Endothelial cell of umbilical vein (primary cell): ENCODE results near the gene TNFRSF8. TPM values are rescaled to one million over a fixed set of nuclear protein-coding genes. Genes with fewer than 3 reads are reported as not detected.

Source experiments
- BruUV-seq: library from RNA; stranded (reverse); fragments of 400-500 nt; replicated peaks from 2 replicates; lab custom pipeline; 2021; lab: Mats Ljungman, UMichigan
- CTCF ChIA-PET: fragments of 300-600, 350-600 bp; sonication (Branson Sonifier 250); formaldehyde crosslinking; loops from one replicate; lab custom pipeline; 2021; ENCODE audit warnings: antibody characterized with exemption, inconsistent platforms; lab: Charles Lee
- POLR2A ChIA-PET: fragments of 300-600, 350-600 bp; sonication (Branson Sonifier 250); formaldehyde crosslinking; loops from one replicate; lab custom pipeline; 2021; ENCODE audit warnings: antibody characterized with exemption, inconsistent platforms; lab: Charles Lee
- DNase-seq: peaks from one replicate; pipeline ENCODE4 v3.0.0-alpha.2; 2011; ENCODE audit warnings: low read depth, low spot score
- FAIRE-seq: peaks from 2 replicates; lab custom pipeline; 2011; peaks lifted over from hg19 to GRCh38; lab: Jason Lieb, UNC
- H2AFZ ChIP-seq: 2 replicates; pipeline ENCODE4 v1.6.0; 2012; ENCODE audit warnings: low read depth, low read length, control low read depth, inconsistent platforms
- H3K27ac ChIP-seq: 2 replicates; pipeline ENCODE4 v1.5.1; 2011; ENCODE audit warnings: low read depth, mild to moderate bottlenecking, control low read depth, low read length, moderate library complexity; ENCODE audit not compliant: insufficient read depth
- H3K27me3 ChIP-seq, 2 experiments: 2 replicates each; pipeline versions ENCODE4 v1.6.0 to v1.6.1; 2011; ENCODE audit warnings: low read length in 2 of 2, mixed read lengths in 1 of 2; ENCODE audit not compliant: control insufficient read depth in 2 of 2, insufficient read depth in 2 of 2
- H3K36me3 ChIP-seq, 2 experiments: 2 replicates in 1 of 2; 3 replicates in 1 of 2; pipeline ENCODE4 v1.5.1; 2011; ENCODE audit warnings: low read length in 2 of 2, mild to moderate bottlenecking in 1 of 2, moderate library complexity in 1 of 2; ENCODE audit not compliant: control insufficient read depth in 2 of 2, insufficient read depth in 2 of 2; ENCODE audit errors: extremely low read depth in 1 of 2
- H3K4me1 ChIP-seq: 3 replicates; pipeline ENCODE4 v1.5.1; 2011; ENCODE audit warnings: mild to moderate bottlenecking, low read length; ENCODE audit not compliant: control insufficient read depth, insufficient read depth; ENCODE audit errors: extremely low read depth
- H3K4me2 ChIP-seq: 2 replicates; pipeline ENCODE4 v1.6.1; 2011; ENCODE audit warnings: low read length, control low read depth, mixed read lengths; ENCODE audit not compliant: insufficient read depth
- H3K4me3 ChIP-seq, 3 experiments: fragments of 200-600 bp in 1 of 3; sonication (generic), shearing (Covaris generic) in 1 of 3; replicated peaks in 1 of 3; 2 replicates each; pipeline ENCODE4 v1.5.1; 2011 to 2016; ENCODE audit warnings: control low read depth in 3 of 3, low read length in 3 of 3, mild to moderate bottlenecking in 2 of 3, inconsistent platforms in 1 of 3, low read depth in 1 of 3, moderate library complexity in 1 of 3; ENCODE audit not compliant: insufficient read depth in 1 of 3
- H3K79me2 ChIP-seq: 2 replicates; pipeline ENCODE4 v1.6.0; 2012; ENCODE audit warnings: low read length, inconsistent platforms; ENCODE audit not compliant: control insufficient read depth, insufficient read depth
- H3K9ac ChIP-seq: replicated peaks from 2 replicates; pipeline ENCODE3; 2011; ENCODE audit warnings: low read length, control low read depth; ENCODE audit not compliant: insufficient read depth; ENCODE audit errors: extremely low read depth
- H3K9me1 ChIP-seq: replicated peaks from 3 replicates; pipeline ENCODE4 v1.6.0; 2011; ENCODE audit warnings: mild to moderate bottlenecking, low read length; ENCODE audit not compliant: control insufficient read depth, insufficient read depth; ENCODE audit errors: extremely low read depth
- H3K9me3 ChIP-seq: replicated peaks from 2 replicates; pipeline ENCODE4 v1.5.1; 2012; ENCODE audit warnings: low read length, inconsistent platforms; ENCODE audit not compliant: control insufficient read depth, insufficient read depth
- H4K20me1 ChIP-seq: replicated peaks from 2 replicates; pipeline ENCODE3; 2011; ENCODE audit warnings: mild to moderate bottlenecking, low read length; ENCODE audit not compliant: control insufficient read depth, insufficient read depth; ENCODE audit errors: extremely low read depth
- CTCF ChIP-seq, 2 donors: IDR thresholded peaks; 1 replicate in 1 of 2; 2 replicates in 1 of 2; pipeline ENCODE4 v1.5.1; 2011; ENCODE audit warnings: low read length in 2 of 2, mild to moderate bottlenecking in 2 of 2, moderate library complexity in 2 of 2, control low read depth in 1 of 2, inconsistent platforms in 1 of 2, low read depth in 1 of 2; ENCODE audit not compliant: insufficient read depth in 1 of 2; ENCODE audit errors: extremely low read depth in 1 of 2
- EZH2 ChIP-seq: IDR thresholded peaks from 2 replicates; pipeline ENCODE4 v1.6.1; 2012; ENCODE audit warnings: borderline replicate concordance, low read depth, mild to moderate bottlenecking, moderate library complexity, low read length, inconsistent platforms; ENCODE audit not compliant: severe bottlenecking
- FOS ChIP-seq: IDR thresholded peaks from 2 replicates; pipeline ENCODE4 v1.6.1; 2011; ENCODE audit warnings: mild to moderate bottlenecking, low read length, moderate library complexity, borderline replicate concordance; ENCODE audit not compliant: insufficient read depth
- GATA2 ChIP-seq: IDR thresholded peaks from 2 replicates; pipeline ENCODE4 v1.7.0; 2011; ENCODE audit warnings: low read depth, mild to moderate bottlenecking, moderate library complexity, mixed read lengths, low read length; ENCODE audit not compliant: insufficient read length, insufficient read depth
- JUN ChIP-seq: IDR thresholded peaks from 2 replicates; pipeline ENCODE4 v1.6.1; 2011; ENCODE audit warnings: borderline replicate concordance, low read depth; ENCODE audit not compliant: insufficient read length, insufficient read depth
- MAX ChIP-seq: IDR thresholded peaks from 2 replicates; pipeline ENCODE4 v1.6.1; 2011; ENCODE audit not compliant: insufficient read depth, insufficient read length
- POLR2A ChIP-seq: IDR thresholded peaks from 2 replicates; pipeline ENCODE4 v1.6.1; 2012; ENCODE audit warnings: low read depth, mild to moderate bottlenecking, control low read depth, low read length
- dilution Hi-C: fragments of 300-500 bp; cut with MboI; formaldehyde crosslinking; loops from one replicate; pipeline ENCODE4 v1.15.0; 2019; ENCODE audit warnings: low sequenced_read_pairs; ENCODE audit not compliant: extremely low pct_ligation_motif_present
- intact Hi-C: fragments of 100-400 bp; cut with micrococcal nuclease; formaldehyde crosslinking; loops from one replicate; pipeline ENCODE4 v1.10.0; 2022
- polyA plus RNA-seq, 4 experiments: library from polyadenylated mRNA; depleted of rRNA in 3 of 4; stranded (reverse) in 3 of 4; unstranded in 1 of 4; fragments of >200 nt; gene quantifications; 2 replicates each; pipeline versions ENCODE4 v1.2.1 to v1.2.3, GENCODE V29; 2011 to 2012; ENCODE audit warnings: missing spikeins in 1 of 4
- total RNA-seq: library from RNA; stranded (reverse); gene quantifications from 2 replicates; pipeline ENCODE4 v1.2.3, GENCODE V29; 2021

TNFRSF8 gene
- total and polyA plus RNA-seq, 2 donors (not counting 3 experiments of a cell fraction or from before 2014, with no cell fraction given), result 0.47 TPM; not detected in 1

GRCh38 chr1:12181568-12181967 lies 118.5 kb downstream of the TNFRSF8 start:
- H3K9me3 ChIP-seq, result no peaks in the 10 kb centered on the region
- H3K9ac ChIP-seq, result no peak overlapping the region
- H3K79me2 ChIP-seq, result peaks cover 9% of the 10 kb centered on the region
- H3K27ac ChIP-seq, result no peak overlapping the region
- H3K4me2 ChIP-seq, result no peak overlapping the region
- H3K36me3 ChIP-seq, result no peaks in the 10 kb centered on the region
- ChIA-PET CTCF (interaction anchor here (0.6 to 8.3 kb wide), 2 partner anchors 8 to 57 kb away, joined by 3 to 118 read pairs; no protein-coding TSS in a partner anchor), POLR2A (no interaction called here)
- H4K20me1 ChIP-seq, result no peaks in the 10 kb centered on the region
- intact Hi-C loops (no loop called here), dilution Hi-C loops (no loop called here)
- no peak for TF ChIP-seq GATA2
- TF ChIP-seq FOS, result no peak
- no peak for TF ChIP-seq CTCF (IDR thresholded peaks at IDR 0.05; ENCODE audit: extremely low read depth in 1 of 2, insufficient read depth in 1 of 2, low read depth in 1 of 2, low read length in 2 of 2)
- no peak for TF ChIP-seq JUN
- TF ChIP-seq POLR2A, result no peak
- no peak for TF ChIP-seq MAX
- TF ChIP-seq EZH2, result no peak
- no peaks in the 10 kb centered on the region for H3K27me3 ChIP-seq
- FAIRE-seq (no peak), DNase-seq (no peak)
- H3K4me1 ChIP-seq, result peaks cover 49% of the 10 kb centered on the region
- BruUV-seq, result no TSS peak
- no peak overlapping the region for H2AFZ ChIP-seq
- H3K4me3 ChIP-seq, result no peak overlapping the region
- no peaks in the 10 kb centered on the region for H3K9me1 ChIP-seq
